ENCODE data around the gene SEPTIN11.
"Not testable (repeated sequence)": the region's sequence is repeated elsewhere in the genome, so short reads cannot be mapped to it uniquely, and the experiment has no call there.

Gene SEPTIN11

DNA sequence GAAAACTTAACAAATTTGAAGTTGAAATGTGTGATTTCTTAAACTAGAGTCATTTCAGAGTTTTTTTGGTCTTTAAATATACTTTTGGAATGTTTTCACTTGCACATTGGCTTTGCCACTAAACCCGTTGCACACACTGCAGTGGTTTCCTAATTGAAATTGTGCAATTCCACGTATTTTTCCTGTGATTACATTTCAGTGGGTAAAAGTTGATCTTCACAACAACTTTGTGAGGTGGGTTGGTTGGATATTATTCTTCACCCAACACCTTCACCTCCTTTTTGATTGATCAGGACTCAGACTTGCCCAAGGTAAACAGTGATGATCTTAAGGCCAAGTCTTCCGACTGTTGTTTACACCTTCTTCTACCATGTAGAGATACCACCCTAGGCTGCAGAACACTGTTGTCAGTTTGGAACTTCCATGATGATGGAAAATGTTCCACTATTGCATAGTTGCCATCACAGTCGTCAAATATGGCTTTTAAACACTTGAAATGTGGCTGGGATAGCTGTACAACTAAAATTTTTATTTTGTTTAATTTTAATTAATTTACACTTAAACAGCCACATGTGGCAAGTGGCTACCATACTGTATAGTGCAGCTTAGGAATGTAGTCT is 13.7 kb downstream of the SEPTIN11 start:
- WGBS (ENCODE audit: insufficient coverage, insufficient read length) = no CpG with 5 or more reads among the region's 4 CpGs
- Histone ChIP-seq H3K4me3 (ENCODE audit: low read length) (no peak overlapping the region), H3K4me1 (ENCODE audit: control insufficient read depth, insufficient read depth, low read length) (0 out of 2 replicates have a peak, but pooled peaks cover 1% of the 10 kb centered on the region)

GRCh38 chr4:76963927-76964326 is 14.4 kb downstream of the SEPTIN11 start:
- not testable (repeated sequence) for H3K4me3 ChIP-seq (ENCODE audit: low read length); H3K4me1 ChIP-seq (ENCODE audit: control insufficient read depth, insufficient read depth, low read length); H3K36me3 ChIP-seq (ENCODE audit: control insufficient read depth, insufficient read depth, low read length); H3K27ac ChIP-seq (ENCODE audit: low read length); DNase-seq (ENCODE audit: low read depth, low spot score); H3K9me3 ChIP-seq (ENCODE audit: control insufficient read depth, insufficient read depth, low read length); H3K27me3 ChIP-seq (ENCODE audit: control insufficient read depth, insufficient read depth, low read length)
- WGBS (ENCODE audit: insufficient coverage, insufficient read length) = no CpG with 5 or more reads among the region's 1 CpG

More for the DNA sequence above, 13.7 kb downstream of the SEPTIN11 start:
- Histone ChIP-seq H3K27ac (ENCODE audit: low read length) (no peak overlapping the region), H3K9me3 (ENCODE audit: control insufficient read depth, insufficient read depth, low read length) (no peaks in the 10 kb centered on the region), H3K36me3 (ENCODE audit: control insufficient read depth, insufficient read depth, low read length) (no peaks in the 10 kb centered on the region), H3K27me3 (ENCODE audit: control insufficient read depth, insufficient read depth, low read length) (no peaks in the 10 kb centered on the region)
- no peak for DNase-seq (ENCODE audit: low read depth, low spot score)

DNA sequence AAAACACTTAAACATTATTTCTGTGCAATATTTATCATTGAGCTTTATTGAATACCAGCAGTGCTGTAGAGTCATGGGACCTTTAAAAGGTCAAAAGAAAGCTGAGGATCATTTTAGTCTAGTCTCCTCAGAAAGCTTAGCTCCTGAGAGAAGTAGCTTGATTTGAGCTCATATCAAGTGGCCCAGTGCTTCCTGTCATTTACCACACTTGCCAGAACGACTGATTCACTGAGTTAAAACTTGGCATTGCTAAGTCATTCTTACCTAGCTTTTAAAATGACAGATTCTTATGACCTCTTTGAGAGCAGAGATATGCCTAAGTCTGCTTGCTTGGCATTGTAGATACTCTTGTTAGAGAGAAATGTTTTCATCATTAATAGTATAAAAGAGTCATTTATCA is 15.2 kb downstream of the SEPTIN11 start:
- H3K4me3 ChIP-seq (ENCODE audit: low read length) = no peak overlapping the region
- H3K27me3 ChIP-seq (ENCODE audit: control insufficient read depth, insufficient read depth, low read length) = no peaks in the 10 kb centered on the region
- H3K9me3 ChIP-seq (ENCODE audit: control insufficient read depth, insufficient read depth, low read length) = no peaks in the 10 kb centered on the region
- 0 out of 2 replicates have a peak, but pooled peaks cover 1% of the 10 kb centered on the region for H3K4me1 ChIP-seq (ENCODE audit: control insufficient read depth, insufficient read depth, low read length)
- H3K27ac ChIP-seq (ENCODE audit: low read length) = no peak overlapping the region
- H3K36me3 ChIP-seq (ENCODE audit: control insufficient read depth, insufficient read depth, low read length) = no peaks in the 10 kb centered on the region
- WGBS (ENCODE audit: insufficient coverage, insufficient read length) = no CpG with 5 or more reads among the region's 1 CpG
- no peak for DNase-seq (ENCODE audit: low read depth, low spot score)

GRCh38 chr4:76965866-76966579 is 16.5 kb downstream of the SEPTIN11 start:
- no CpG with 5 or more reads among the region's 2 CpGs for WGBS (ENCODE audit: insufficient coverage, insufficient read length)
- Histone ChIP-seq H3K4me1 (ENCODE audit: control insufficient read depth, insufficient read depth, low read length) (0 out of 2 replicates have a peak, but pooled peaks cover 1% of the 10 kb centered on the region), H3K27me3 (ENCODE audit: control insufficient read depth, insufficient read depth, low read length) (no peaks in the 10 kb centered on the region), H3K4me3 (ENCODE audit: low read length) (no peak overlapping the region), H3K9me3 (ENCODE audit: control insufficient read depth, insufficient read depth, low read length) (no peaks in the 10 kb centered on the region), H3K27ac (ENCODE audit: low read length) (no peak overlapping the region), H3K36me3 (ENCODE audit: control insufficient read depth, insufficient read depth, low read length) (no peaks in the 10 kb centered on the region)
- DNase-seq (ENCODE audit: low read depth, low spot score) = no peak

- no peak for DNase-seq (ENCODE audit: low read depth, low spot score)
- Histone ChIP-seq H3K4me3 (ENCODE audit: low read length) (no peak overlapping the region), H3K9me3 (ENCODE audit: control insufficient read depth, insufficient read depth, low read length) (no peaks in the 10 kb centered on the region), H3K27ac (ENCODE audit: low read length) (no peak overlapping the region), H3K27me3 (ENCODE audit: control insufficient read depth, insufficient read depth, low read length) (no peaks in the 10 kb centered on the region), H3K4me1 (ENCODE audit: control insufficient read depth, insufficient read depth, low read length) (no peaks in the 10 kb centered on the region), H3K36me3 (ENCODE audit: control insufficient read depth, insufficient read depth, low read length) (no peaks in the 10 kb centered on the region)
- WGBS (ENCODE audit: insufficient coverage, insufficient read length) = no CpG with 5 or more reads among the region's 4 CpGs
Observed at GRCh38 chr4:76968937-76969336, 19.4 kb downstream of the SEPTIN11 start.

DNA sequence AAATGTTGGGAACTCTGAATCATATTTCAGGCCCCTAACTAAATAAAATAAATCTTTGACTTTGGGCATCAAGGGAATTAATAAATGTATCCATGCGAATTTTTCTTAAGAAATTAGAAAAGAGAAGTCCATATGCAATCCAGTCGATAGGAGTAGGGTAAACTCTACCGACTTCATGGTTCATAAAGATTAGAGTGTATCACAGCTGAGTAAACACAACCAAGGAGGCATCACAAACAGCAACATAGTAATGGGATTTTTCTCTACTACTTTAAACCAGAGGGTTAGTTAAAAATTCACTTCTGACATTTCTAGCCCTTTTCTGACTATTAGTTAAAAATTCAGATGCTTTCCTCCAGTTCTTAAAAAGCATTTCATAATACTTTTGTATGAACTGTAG is 19.9 kb downstream of the SEPTIN11 start:
- no peaks in the 10 kb centered on the region for H3K36me3 ChIP-seq (ENCODE audit: control insufficient read depth, insufficient read depth, low read length)
- no peak overlapping the region for H3K4me3 ChIP-seq (ENCODE audit: low read length)
- H3K4me1 ChIP-seq (ENCODE audit: control insufficient read depth, insufficient read depth, low read length) = no peaks in the 10 kb centered on the region
- WGBS (ENCODE audit: insufficient coverage, insufficient read length) = no CpG with 5 or more reads among the region's 3 CpGs
- H3K27me3 ChIP-seq (ENCODE audit: control insufficient read depth, insufficient read depth, low read length) = no peaks in the 10 kb centered on the region
- no peak for DNase-seq (ENCODE audit: low read depth, low spot score)
- no peak overlapping the region for H3K27ac ChIP-seq (ENCODE audit: low read length)
- no peaks in the 10 kb centered on the region for H3K9me3 ChIP-seq (ENCODE audit: control insufficient read depth, insufficient read depth, low read length)

DNA sequence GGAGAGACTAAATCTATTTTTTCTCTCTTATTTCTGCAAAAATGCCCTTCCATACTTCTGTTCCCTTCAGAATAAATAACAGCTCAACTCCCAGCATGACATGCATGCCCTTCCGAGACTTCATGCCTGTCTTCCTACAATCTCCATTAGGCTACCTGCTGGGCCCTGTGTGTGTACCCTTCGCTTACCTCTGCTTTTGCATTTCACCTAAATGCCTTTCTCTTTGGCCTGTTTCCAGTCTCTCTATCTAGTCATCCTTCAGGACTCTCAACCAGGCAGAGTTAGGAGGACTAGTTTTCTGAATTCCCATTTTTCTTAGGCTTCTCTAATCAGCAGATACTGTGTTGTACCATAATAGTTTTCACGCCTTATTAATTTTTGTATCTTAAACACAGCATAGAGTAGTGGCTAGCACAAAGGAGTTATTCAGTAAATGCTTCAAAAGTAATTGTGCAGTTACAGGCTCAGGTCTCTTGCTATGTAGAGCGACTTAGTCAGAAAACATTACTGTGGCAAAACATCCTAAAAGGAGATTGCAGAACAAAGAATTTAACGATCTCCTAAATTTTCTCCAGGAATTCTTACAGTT is 20.5 kb downstream of the SEPTIN11 start:
- no peaks in the 10 kb centered on the region for H3K4me1 ChIP-seq (ENCODE audit: control insufficient read depth, insufficient read depth, low read length)
- no CpG with 5 or more reads among the region's 5 CpGs for WGBS (ENCODE audit: insufficient coverage, insufficient read length)
- no peaks in the 10 kb centered on the region for H3K36me3 ChIP-seq (ENCODE audit: control insufficient read depth, insufficient read depth, low read length)
- DNase-seq (ENCODE audit: low read depth, low spot score) = no peak
- H3K4me3 ChIP-seq (ENCODE audit: low read length) = no peak overlapping the region
- H3K27ac ChIP-seq (ENCODE audit: low read length) = no peak overlapping the region
- H3K27me3 ChIP-seq (ENCODE audit: control insufficient read depth, insufficient read depth, low read length) = no peaks in the 10 kb centered on the region
- H3K9me3 ChIP-seq (ENCODE audit: control insufficient read depth, insufficient read depth, low read length) = no peaks in the 10 kb centered on the region

GRCh38 chr4:76972306-76972705 is 22.8 kb downstream of the SEPTIN11 start:
- Histone ChIP-seq H3K27ac (ENCODE audit: low read length) (no peak overlapping the region), H3K27me3 (ENCODE audit: control insufficient read depth, insufficient read depth, low read length) (no peaks in the 10 kb centered on the region), H3K9me3 (ENCODE audit: control insufficient read depth, insufficient read depth, low read length) (no peaks in the 10 kb centered on the region), H3K4me1 (ENCODE audit: control insufficient read depth, insufficient read depth, low read length) (no peaks in the 10 kb centered on the region), H3K4me3 (ENCODE audit: low read length) (no peak overlapping the region), H3K36me3 (ENCODE audit: control insufficient read depth, insufficient read depth, low read length) (no peaks in the 10 kb centered on the region)
- no CpG with 5 or more reads among the region's 1 CpG for WGBS (ENCODE audit: insufficient coverage, insufficient read length)
- no peak for DNase-seq (ENCODE audit: low read depth, low spot score)

DNA sequence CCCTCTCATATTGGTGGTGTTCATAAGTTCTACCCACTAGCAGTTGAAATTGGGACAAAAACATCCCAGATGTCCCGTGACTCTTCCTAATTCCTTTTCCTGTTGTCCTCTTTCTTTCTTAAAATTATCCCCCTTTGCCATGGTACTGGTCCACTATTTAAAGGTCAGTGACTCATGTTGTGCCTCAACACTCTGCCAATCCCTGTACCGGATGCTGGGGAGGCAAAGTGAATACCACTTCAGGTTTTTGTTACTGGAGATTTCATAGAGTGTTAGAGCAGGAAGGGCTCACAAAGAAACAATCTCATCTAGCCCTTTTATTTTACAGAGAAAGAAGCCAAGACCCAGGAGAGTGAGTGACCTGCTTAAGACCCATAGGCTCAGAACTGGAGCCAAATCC is 24.6 kb downstream of the SEPTIN11 start:
- Histone ChIP-seq H3K4me1 (ENCODE audit: control insufficient read depth, insufficient read depth, low read length) (peaks cover 2% of the 10 kb centered on the region; the same call in 1 of the 2 replicates), H3K27me3 (ENCODE audit: control insufficient read depth, insufficient read depth, low read length) (no peaks in the 10 kb centered on the region), H3K4me3 (ENCODE audit: low read length) (no peak overlapping the region), H3K9me3 (ENCODE audit: control insufficient read depth, insufficient read depth, low read length) (no peaks in the 10 kb centered on the region), H3K27ac (ENCODE audit: low read length) (no peak overlapping the region), H3K36me3 (ENCODE audit: control insufficient read depth, insufficient read depth, low read length) (no peaks in the 10 kb centered on the region)
- DNase-seq (ENCODE audit: low read depth, low spot score) = no peak
- WGBS (ENCODE audit: insufficient coverage, insufficient read length) = no CpG with 5 or more reads among the region's 2 CpGs

DNA sequence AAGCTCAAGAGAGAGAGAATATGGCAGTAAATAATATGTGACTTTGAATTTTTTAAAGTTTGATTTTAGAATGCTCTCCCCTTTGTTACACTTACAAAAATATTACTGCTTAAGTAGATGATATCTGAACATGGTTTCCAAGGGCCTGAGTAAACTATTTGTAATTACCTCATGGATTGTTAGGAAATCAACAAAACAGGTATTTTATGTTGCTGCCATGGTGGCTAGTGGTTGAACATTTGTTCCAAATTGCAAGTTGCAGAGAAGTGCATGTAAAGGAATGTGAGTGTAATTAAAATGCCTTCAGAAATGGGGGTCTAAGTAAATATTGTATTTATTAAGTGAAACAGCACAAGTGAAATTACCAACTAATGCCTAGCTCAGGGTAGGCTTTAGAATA is 27.6 kb downstream of the SEPTIN11 start:
- H3K27me3 ChIP-seq (ENCODE audit: control insufficient read depth, insufficient read depth, low read length) = no peaks in the 10 kb centered on the region
- no peak for DNase-seq (ENCODE audit: low read depth, low spot score)
- peaks cover 2% of the 10 kb centered on the region; the same call in 1 of the 2 replicates for H3K4me1 ChIP-seq (ENCODE audit: control insufficient read depth, insufficient read depth, low read length)
- no peak overlapping the region for H3K4me3 ChIP-seq (ENCODE audit: low read length)
- no peak overlapping the region for H3K27ac ChIP-seq (ENCODE audit: low read length)
- H3K36me3 ChIP-seq (ENCODE audit: control insufficient read depth, insufficient read depth, low read length) = no peaks in the 10 kb centered on the region
- no peaks in the 10 kb centered on the region for H3K9me3 ChIP-seq (ENCODE audit: control insufficient read depth, insufficient read depth, low read length)
